A673 (cell line): ENCODE measurements around the gene GPHN. TPM values are rescaled to one million over a fixed set of nuclear protein-coding genes. Genes with fewer than 3 reads are reported as not detected.

ENCODE experiments used
- BruUV-seq: library from RNA; stranded (reverse); fragments of 400-500 nt; replicated peaks from 2 replicates; lab custom pipeline; 2021; lab: Mats Ljungman, UMichigan
- CTCF ChIA-PET: fragments of 300-600 bp; sonication (Branson Sonifier 250); formaldehyde crosslinking; loops from one replicate; lab custom pipeline; 2022; ENCODE audit warnings: antibody characterized with exemption; lab: Charles Lee
- POLR2A ChIA-PET: fragments of 300-600 bp; sonication (Branson Sonifier 250); formaldehyde crosslinking; loops from one replicate; lab custom pipeline; 2022; ENCODE audit warnings: antibody characterized with exemption; ENCODE audit not compliant: low non-redundant PET; lab: Charles Lee
- DNase-seq: peaks from one replicate; pipeline ENCODE4 v3.0.0-alpha.2; 2015; ENCODE audit warnings: low spot score
- H3K27ac ChIP-seq: fragments of 200-600 bp; sonication (generic); 2 replicates; pipeline ENCODE4 v1.5.1; 2016; ENCODE audit warnings: mixed run types, low read depth, mild to moderate bottlenecking, mixed read lengths, antibody characterized with exemption, low read length; ENCODE audit not compliant: poor library complexity, severe bottlenecking
- H3K27me3 ChIP-seq: fragments of 200-600 bp; sonication (generic); replicated peaks from 2 replicates; pipeline ENCODE4 v1.6.1; 2017; ENCODE audit warnings: mixed run types, low read depth, mild to moderate bottlenecking, mixed read lengths, antibody characterized with exemption, low read length; ENCODE audit not compliant: insufficient read depth, poor library complexity
- H3K36me3 ChIP-seq: fragments of 200-600 bp; sonication (generic); 2 replicates; pipeline ENCODE4 v1.6.1; 2016; ENCODE audit warnings: mixed run types, mild to moderate bottlenecking, mixed read lengths, antibody characterized with exemption, low read length; ENCODE audit not compliant: insufficient read depth, poor library complexity, severe bottlenecking
- H3K4me1 ChIP-seq: fragments of 200-600 bp; sonication (generic); 2 replicates; pipeline ENCODE4 v1.6.1; 2017; ENCODE audit warnings: mixed run types, mild to moderate bottlenecking, mixed read lengths, antibody characterized with exemption, low read length; ENCODE audit not compliant: insufficient read depth, poor library complexity, severe bottlenecking
- H3K4me3 ChIP-seq: fragments of 200-600 bp; sonication (generic); 2 replicates; pipeline ENCODE4 v1.5.1; 2016; ENCODE audit warnings: low read depth, mixed run types, mild to moderate bottlenecking, mixed read lengths, low read length; ENCODE audit not compliant: poor library complexity, severe bottlenecking
- H3K9me3 ChIP-seq: fragments of 200-600 bp; sonication (generic); 2 replicates; pipeline ENCODE4 v1.6.1; 2016; ENCODE audit warnings: mixed run types, low read depth, mild to moderate bottlenecking, mixed read lengths, antibody characterized with exemption, low read length; ENCODE audit not compliant: poor library complexity, severe bottlenecking
- EZH2 ChIP-seq: fragments of 200-600 bp; sonication (generic); IDR thresholded peaks from 2 replicates; pipeline ENCODE4 v1.6.1; 2017; ENCODE audit warnings: borderline replicate concordance, low read depth, mild to moderate bottlenecking, mixed read lengths, antibody characterized with exemption, low read length; ENCODE audit not compliant: poor library complexity, severe bottlenecking
- intact Hi-C: fragments of 100-400 bp; cut with micrococcal nuclease; formaldehyde crosslinking; loops from one replicate; pipeline ENCODE4 v1.10.0; 2022; ENCODE audit not compliant: unreplicated experiment
- total RNA-seq: library from RNA; stranded (reverse); gene quantifications from 2 replicates; pipeline ENCODE4 v1.2.3, GENCODE V29; 2021
- TF ChIP-seq, protein P1 (sequence below): fragments of 300-800, 200-600 bp; sonication (generic); conservative IDR thresholded peaks from 2 replicates; pipeline ENCODE4 v1.5.1; 2017; ENCODE audit warnings: low read depth, mild to moderate bottlenecking, antibody characterized with exemption, low read length, moderate library complexity, mixed read lengths

The GPHN gene
- total RNA-seq, 1 experiment from 2014 or later, result 30.3 TPM

DNA sequence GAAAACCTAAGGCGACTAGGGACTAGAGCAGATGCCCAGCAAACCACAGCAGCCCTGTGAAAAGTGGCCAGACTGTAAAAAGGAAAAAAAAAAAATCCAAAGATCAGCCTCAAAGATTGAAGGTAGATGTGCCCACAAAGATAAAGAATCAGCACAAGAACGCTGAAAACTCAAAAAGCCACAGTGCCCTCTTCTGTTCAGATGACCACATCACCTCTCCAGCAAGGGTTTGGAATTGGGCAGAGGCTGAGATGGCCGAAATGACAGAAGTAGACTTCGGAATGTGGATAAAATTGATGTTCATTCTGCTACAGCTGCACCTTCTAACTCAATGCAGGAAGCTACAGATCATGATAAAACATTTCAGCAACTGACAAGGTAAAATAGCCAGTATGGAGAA, 154.4 kb downstream of the GPHN start:
- intact Hi-C loops, result loop anchor here (5.0 kb wide), 1 partner anchor 165 kb away; no protein-coding TSS in a partner anchor
- TF ChIP-seq, protein P1, sequence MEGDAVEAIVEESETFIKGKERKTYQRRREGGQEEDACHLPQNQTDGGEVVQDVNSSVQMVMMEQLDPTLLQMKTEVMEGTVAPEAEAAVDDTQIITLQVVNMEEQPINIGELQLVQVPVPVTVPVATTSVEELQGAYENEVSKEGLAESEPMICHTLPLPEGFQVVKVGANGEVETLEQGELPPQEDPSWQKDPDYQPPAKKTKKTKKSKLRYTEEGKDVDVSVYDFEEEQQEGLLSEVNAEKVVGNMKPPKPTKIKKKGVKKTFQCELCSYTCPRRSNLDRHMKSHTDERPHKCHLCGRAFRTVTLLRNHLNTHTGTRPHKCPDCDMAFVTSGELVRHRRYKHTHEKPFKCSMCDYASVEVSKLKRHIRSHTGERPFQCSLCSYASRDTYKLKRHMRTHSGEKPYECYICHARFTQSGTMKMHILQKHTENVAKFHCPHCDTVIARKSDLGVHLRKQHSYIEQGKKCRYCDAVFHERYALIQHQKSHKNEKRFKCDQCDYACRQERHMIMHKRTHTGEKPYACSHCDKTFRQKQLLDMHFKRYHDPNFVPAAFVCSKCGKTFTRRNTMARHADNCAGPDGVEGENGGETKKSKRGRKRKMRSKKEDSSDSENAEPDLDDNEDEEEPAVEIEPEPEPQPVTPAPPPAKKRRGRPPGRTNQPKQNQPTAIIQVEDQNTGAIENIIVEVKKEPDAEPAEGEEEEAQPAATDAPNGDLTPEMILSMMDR, result peak; percentile 58
- TF ChIP-seq EZH2, result no peak
- BruUV-seq, result no TSS peak
- H3K27ac ChIP-seq, result no peak overlapping the region
- H3K4me3 ChIP-seq, result no peak overlapping the region
- H3K9me3 ChIP-seq, result peaks cover 12% of the 10 kb centered on the region
- H3K36me3 ChIP-seq, result no peaks in the 10 kb centered on the region
- H3K4me1 ChIP-seq, result no peaks in the 10 kb centered on the region
- POLR2A ChIA-PET, result no interaction called here
- H3K27me3 ChIP-seq, result no peaks in the 10 kb centered on the region
- DNase-seq, result peak; percentile 25
- CTCF ChIA-PET, result interaction anchor here (0.6 kb wide), 1 partner anchor 303 kb away, joined by 10 read pairs; no protein-coding TSS in a partner anchor

DNA sequence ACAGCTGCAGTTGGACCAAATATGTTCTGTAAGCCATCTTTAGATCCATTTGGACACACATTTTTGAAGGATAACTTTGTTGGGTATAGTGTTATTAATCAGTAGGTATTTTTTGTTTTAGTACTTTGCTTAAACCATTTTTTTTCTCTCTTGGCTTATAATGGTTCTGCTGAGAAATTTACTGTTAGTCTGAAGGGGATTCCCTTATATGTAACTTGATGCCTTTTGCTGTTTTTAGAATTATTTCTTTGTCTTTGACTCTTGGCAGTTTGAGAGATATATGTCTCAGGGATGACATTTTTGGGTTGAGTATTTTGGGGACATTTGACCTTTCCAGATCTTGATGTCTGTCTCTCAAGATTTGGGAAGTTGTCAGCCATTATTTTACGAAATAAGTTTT, 169.8 kb downstream of the GPHN start:
- no peak overlapping the region for H3K4me3 ChIP-seq
- ChIA-PET POLR2A (no interaction called here), CTCF (no interaction called here)
- intact Hi-C loops, result no loop called here
- H3K36me3 ChIP-seq, result no peaks in the 10 kb centered on the region
- H3K27ac ChIP-seq, result no peak overlapping the region
- DNase-seq, result no peak
- H3K27me3 ChIP-seq, result no peaks in the 10 kb centered on the region
- H3K9me3 ChIP-seq, result peaks cover 38% of the 10 kb centered on the region
- H3K4me1 ChIP-seq, result no peaks in the 10 kb centered on the region
- BruUV-seq, result no TSS peak
- TF ChIP-seq, protein P1, result no peak
- TF ChIP-seq EZH2, result no peak

DNA sequence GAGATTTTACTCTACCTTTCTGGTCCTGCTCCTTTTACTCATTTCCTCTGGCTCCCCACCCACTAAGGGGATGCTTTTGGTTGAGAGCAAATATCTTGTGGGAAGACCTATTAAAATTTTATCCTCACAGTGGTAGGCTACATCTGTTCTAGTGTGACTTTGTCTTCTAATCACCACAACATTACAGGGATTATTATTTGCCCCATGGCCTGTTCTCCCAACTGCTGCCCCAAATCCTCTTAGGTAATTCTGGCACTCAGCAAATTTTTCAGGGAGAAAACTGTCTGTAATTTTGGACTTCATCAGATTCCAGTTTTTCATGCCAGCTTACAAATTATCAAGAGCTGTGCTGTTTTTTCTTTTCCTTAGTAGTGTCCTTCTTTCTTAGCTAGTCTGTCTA, 172.3 kb downstream of the GPHN start:
- H3K27me3 ChIP-seq, result no peaks in the 10 kb centered on the region
- no peaks in the 10 kb centered on the region for H3K4me1 ChIP-seq
- ChIA-PET POLR2A (no interaction called here), CTCF (no interaction called here)
- peaks cover 38% of the 10 kb centered on the region for H3K9me3 ChIP-seq
- BruUV-seq, result no TSS peak
- intact Hi-C loops, result no loop called here
- no peak overlapping the region for H3K4me3 ChIP-seq
- H3K27ac ChIP-seq, result no peak overlapping the region
- no peak for DNase-seq
- no peak for TF ChIP-seq EZH2
- TF ChIP-seq, protein P1, result no peak
- no peaks in the 10 kb centered on the region for H3K36me3 ChIP-seq
